ENCODE results near the gene ZRANB3. TPM values are rescaled to one million over a fixed set of nuclear protein-coding genes. Genes with fewer than 3 reads are reported as not detected.

Gene ZRANB3
- total RNA-seq, 1 experiment from 2014 or later = 15.9 TPM

- TF ChIP-seq HMGXB4 (CRISPR knock-in tag; IDR thresholded peaks at IDR 0.05) = peak; percentile 75; the same call in 1 of the 2 replicates
- no peak for TF ChIP-seq ERG (CRISPR knock-in tag; IDR thresholded peaks at IDR 0.05)
- TF ChIP-seq NR2C2 (CRISPR knock-in tag; IDR thresholded peaks at IDR 0.05) = no peak
- TF ChIP-seq GABPB1 (CRISPR knock-in tag; IDR thresholded peaks at IDR 0.05) = peak; percentile 45; the same call in 1 of the 2 replicates
- TF ChIP-seq, protein P1, sequence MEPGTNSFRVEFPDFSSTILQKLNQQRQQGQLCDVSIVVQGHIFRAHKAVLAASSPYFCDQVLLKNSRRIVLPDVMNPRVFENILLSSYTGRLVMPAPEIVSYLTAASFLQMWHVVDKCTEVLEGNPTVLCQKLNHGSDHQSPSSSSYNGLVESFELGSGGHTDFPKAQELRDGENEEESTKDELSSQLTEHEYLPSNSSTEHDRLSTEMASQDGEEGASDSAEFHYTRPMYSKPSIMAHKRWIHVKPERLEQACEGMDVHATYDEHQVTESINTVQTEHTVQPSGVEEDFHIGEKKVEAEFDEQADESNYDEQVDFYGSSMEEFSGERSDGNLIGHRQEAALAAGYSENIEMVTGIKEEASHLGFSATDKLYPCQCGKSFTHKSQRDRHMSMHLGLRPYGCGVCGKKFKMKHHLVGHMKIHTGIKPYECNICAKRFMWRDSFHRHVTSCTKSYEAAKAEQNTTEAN (CRISPR knock-in tag; IDR thresholded peaks at IDR 0.05) = no peak
- no peak for TF ChIP-seq ESRRA (CRISPR knock-in tag; IDR thresholded peaks at IDR 0.05; ENCODE audit: borderline replicate concordance)
- no peak for TF ChIP-seq NR1H2 (CRISPR knock-in tag; IDR thresholded peaks at IDR 0.05)
- no peak for TF ChIP-seq RELA (CRISPR knock-in tag; IDR thresholded peaks at IDR 0.05; ENCODE audit: borderline replicate concordance)
- no peak for TF ChIP-seq ELF4 (CRISPR knock-in tag; IDR thresholded peaks at IDR 0.05; ENCODE audit: low read depth)
- TF ChIP-seq, protein P2, sequence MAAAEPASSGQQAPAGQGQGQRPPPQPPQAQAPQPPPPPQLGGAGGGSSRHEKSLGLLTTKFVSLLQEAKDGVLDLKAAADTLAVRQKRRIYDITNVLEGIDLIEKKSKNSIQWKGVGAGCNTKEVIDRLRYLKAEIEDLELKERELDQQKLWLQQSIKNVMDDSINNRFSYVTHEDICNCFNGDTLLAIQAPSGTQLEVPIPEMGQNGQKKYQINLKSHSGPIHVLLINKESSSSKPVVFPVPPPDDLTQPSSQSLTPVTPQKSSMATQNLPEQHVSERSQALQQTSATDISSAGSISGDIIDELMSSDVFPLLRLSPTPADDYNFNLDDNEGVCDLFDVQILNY (CRISPR knock-in tag; IDR thresholded peaks at IDR 0.05) = no peak
- TF ChIP-seq, protein P3, sequence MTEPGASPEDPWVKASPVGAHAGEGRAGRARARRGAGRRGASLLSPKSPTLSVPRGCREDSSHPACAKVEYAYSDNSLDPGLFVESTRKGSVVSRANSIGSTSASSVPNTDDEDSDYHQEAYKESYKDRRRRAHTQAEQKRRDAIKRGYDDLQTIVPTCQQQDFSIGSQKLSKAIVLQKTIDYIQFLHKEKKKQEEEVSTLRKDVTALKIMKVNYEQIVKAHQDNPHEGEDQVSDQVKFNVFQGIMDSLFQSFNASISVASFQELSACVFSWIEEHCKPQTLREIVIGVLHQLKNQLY (CRISPR knock-in tag; IDR thresholded peaks at IDR 0.05) = no peak
- no peak for TF ChIP-seq FOXJ3 (CRISPR knock-in tag; IDR thresholded peaks at IDR 0.05; ENCODE audit: borderline replicate concordance)
- TF ChIP-seq PRRX2 (CRISPR knock-in tag; IDR thresholded peaks at IDR 0.05) = no peak
- TF ChIP-seq KAT7 (CRISPR knock-in tag; IDR thresholded peaks at IDR 0.05; ENCODE audit: borderline replicate concordance) = peak; percentile 67; the same call in 1 of the 2 replicates
- TF ChIP-seq EMX1 (CRISPR knock-in tag; IDR thresholded peaks at IDR 0.05) = no peak
- 0 out of 2 replicates have a peak, but pooled peaks have one; percentile 39 for TF ChIP-seq AFF4 (CRISPR knock-in tag; IDR thresholded peaks at IDR 0.05; ENCODE audit: borderline replicate concordance)
- TF ChIP-seq ZNF121 (CRISPR knock-in tag; IDR thresholded peaks at IDR 0.05) = peak; percentile 81; the same call in 1 of the 2 replicates
- TF ChIP-seq CTCF (IDR thresholded peaks at IDR 0.05) = no peak
- TF ChIP-seq, protein P4, sequence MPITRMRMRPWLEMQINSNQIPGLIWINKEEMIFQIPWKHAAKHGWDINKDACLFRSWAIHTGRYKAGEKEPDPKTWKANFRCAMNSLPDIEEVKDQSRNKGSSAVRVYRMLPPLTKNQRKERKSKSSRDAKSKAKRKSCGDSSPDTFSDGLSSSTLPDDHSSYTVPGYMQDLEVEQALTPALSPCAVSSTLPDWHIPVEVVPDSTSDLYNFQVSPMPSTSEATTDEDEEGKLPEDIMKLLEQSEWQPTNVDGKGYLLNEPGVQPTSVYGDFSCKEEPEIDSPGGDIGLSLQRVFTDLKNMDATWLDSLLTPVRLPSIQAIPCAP (CRISPR knock-in tag; IDR thresholded peaks at IDR 0.05) = peak; percentile 36; the same call in 1 of the 2 replicates
- no peak for TF ChIP-seq CBFB (CRISPR knock-in tag; IDR thresholded peaks at IDR 0.05; ENCODE audit: low read depth)
- no peak for TF ChIP-seq ZSCAN18 (CRISPR knock-in tag; IDR thresholded peaks at IDR 0.05)
- no peak for TF ChIP-seq ZBTB21 (CRISPR knock-in tag; IDR thresholded peaks at IDR 0.05; ENCODE audit: borderline replicate concordance)
- no peak for TF ChIP-seq ZNF423 (CRISPR knock-in tag; IDR thresholded peaks at IDR 0.05)
- no peak for TF ChIP-seq NR3C1 (CRISPR knock-in tag; conservative IDR thresholded peaks at IDR 0.05; ENCODE audit: low read depth)
Measured at GRCh38 chr2:135531231-135532197, 496 bp upstream of the ZRANB3 start, which contains the start of gene R3HDM1 (continued).
